Measurements from ENCODE around the gene FNDC3B.

FNDC3B gene

DNA sequence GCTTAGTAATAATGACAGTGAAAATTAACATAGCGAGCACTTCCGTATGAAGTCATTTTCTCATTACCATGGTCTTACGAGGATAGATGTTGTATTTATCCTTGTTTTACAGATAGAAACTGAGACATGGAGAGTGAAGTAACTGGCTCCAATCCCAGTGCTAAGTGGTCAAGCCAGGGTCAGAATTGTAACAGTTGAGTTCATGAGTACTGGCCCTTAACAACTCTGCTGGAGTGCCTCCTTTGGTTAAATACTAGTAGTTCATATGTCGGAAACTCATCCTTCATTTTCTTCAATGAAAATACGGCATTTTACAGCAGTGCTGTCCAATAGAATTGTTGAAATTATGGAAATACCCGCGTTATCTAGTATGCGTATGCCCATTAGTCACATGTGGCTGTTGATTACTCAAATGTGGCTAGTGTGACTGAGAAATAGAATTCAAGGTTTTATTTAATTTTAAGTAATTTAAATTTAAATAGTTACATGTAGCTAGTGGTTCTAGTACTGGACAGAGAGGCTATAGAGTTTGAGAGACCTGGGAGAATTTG is 32.5 kb downstream of the FNDC3B start:
- peak overlapping the region; percentile 84 for H3K27ac ChIP-seq
- H3K36me3 ChIP-seq: no peaks in the 10 kb centered on the region
- H3K27me3 ChIP-seq: no peaks in the 10 kb centered on the region
- H3K9me3 ChIP-seq: no peaks in the 10 kb centered on the region
- TF ChIP-seq, protein P1, sequence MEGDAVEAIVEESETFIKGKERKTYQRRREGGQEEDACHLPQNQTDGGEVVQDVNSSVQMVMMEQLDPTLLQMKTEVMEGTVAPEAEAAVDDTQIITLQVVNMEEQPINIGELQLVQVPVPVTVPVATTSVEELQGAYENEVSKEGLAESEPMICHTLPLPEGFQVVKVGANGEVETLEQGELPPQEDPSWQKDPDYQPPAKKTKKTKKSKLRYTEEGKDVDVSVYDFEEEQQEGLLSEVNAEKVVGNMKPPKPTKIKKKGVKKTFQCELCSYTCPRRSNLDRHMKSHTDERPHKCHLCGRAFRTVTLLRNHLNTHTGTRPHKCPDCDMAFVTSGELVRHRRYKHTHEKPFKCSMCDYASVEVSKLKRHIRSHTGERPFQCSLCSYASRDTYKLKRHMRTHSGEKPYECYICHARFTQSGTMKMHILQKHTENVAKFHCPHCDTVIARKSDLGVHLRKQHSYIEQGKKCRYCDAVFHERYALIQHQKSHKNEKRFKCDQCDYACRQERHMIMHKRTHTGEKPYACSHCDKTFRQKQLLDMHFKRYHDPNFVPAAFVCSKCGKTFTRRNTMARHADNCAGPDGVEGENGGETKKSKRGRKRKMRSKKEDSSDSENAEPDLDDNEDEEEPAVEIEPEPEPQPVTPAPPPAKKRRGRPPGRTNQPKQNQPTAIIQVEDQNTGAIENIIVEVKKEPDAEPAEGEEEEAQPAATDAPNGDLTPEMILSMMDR (IDR thresholded peaks at IDR 0.05): no peak
- no peak overlapping the region for H3K4me3 ChIP-seq (ENCODE audit: low read depth in 1 of 2, low read length in 1 of 2)
- H3K4me1 ChIP-seq (ENCODE audit: control insufficient read depth in 1 of 2, insufficient read depth in 1 of 2, low read depth in 1 of 2, low read length in 1 of 2): peaks cover 79 to 92% of the 10 kb centered on the region in 2 experiments

DNA sequence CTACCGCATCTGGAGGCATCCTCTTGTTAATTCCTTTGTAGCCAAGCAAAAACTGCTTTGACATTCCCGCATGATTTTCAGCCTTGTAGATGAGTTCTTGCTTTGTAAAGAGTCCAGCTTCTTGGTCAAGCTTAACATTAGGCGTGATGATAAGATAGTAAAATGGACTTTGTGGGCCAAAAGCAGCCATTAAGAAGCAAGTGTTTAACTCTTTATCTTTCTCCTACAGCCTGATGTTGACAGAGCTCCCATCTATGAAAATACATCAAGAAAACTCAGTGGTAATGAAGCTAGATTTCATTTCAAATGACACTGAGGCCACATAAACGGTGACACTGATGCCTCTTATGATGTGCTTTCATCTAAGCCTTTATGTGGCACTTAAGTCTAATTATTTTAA is 33.2 kb downstream of the FNDC3B start:
- Histone ChIP-seq H3K4me3 (ENCODE audit: low read depth in 1 of 2, low read length in 1 of 2) (no peak overlapping the region), H3K36me3 (no peaks in the 10 kb centered on the region), H3K27me3 (no peaks in the 10 kb centered on the region), H3K4me1 (ENCODE audit: control insufficient read depth in 1 of 2, insufficient read depth in 1 of 2, low read depth in 1 of 2, low read length in 1 of 2) (peaks cover 80 to 92% of the 10 kb centered on the region in 2 experiments), H3K27ac (peak overlapping the region; percentile 84), H3K9me3 (no peaks in the 10 kb centered on the region)
- TF ChIP-seq, protein P1 (IDR thresholded peaks at IDR 0.05): no peak

DNA sequence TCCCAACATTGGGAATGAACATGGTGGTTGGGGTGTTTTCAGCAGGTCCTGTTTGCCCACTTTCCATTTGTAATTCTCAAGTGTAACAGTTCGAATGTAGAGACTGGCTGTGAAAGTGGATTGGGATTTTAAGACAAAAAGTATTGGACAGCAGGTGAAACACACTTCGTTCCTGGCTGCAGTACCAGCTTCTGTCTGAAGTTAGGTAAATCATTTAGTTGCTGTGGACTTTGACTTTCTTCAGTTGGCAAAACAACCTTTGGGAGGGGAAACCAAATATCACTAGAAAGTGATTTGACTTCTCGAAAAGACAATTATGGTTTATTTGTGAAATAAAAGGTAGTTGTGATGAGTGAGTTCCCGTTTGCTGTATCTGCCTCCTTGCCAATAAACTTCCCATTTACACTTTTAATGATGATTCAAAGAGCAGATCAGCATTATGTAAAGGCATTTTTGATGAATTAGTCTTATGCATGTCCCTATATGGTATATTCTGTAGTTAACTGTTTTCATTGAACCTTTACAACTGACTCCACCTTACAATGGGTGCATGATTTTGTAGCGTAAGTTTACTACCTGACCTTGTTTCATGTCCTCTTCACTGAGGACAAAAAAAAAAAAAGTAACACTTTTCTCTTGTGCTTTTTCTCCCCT is 34.0 kb downstream of the FNDC3B start:
- H3K4me3 ChIP-seq (ENCODE audit: low read depth in 1 of 2, low read length in 1 of 2): peak overlapping the region; percentile 15 to 32
- peak overlapping the region; percentile 84 for H3K27ac ChIP-seq
- H3K4me1 ChIP-seq (ENCODE audit: control insufficient read depth in 1 of 2, insufficient read depth in 1 of 2, low read depth in 1 of 2, low read length in 1 of 2): peaks cover 83 to 94% of the 10 kb centered on the region in 2 experiments
- H3K27me3 ChIP-seq: no peaks in the 10 kb centered on the region
- no peaks in the 10 kb centered on the region for H3K36me3 ChIP-seq
- no peaks in the 10 kb centered on the region for H3K9me3 ChIP-seq
- TF ChIP-seq, protein P1 (IDR thresholded peaks at IDR 0.05): no peak

DNA sequence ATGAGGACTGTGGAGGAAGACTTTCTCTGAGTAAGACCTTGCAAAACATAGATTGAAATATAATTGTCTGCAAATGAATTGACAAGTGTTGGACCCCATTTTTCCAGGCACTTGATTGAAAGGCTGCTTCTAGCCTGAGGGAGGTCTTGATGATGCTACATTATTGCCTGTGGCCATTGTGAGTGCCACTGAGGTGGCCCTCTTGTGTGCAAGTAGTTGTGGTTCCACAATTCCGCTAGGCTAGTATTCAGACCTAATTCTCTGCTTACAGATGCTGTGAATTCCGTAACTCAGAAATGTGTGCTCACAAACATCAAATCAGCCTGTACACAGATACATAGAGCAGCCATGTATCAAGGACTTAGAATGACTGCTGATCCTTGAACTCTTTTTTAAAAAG is 34.7 kb downstream of the FNDC3B start:
- Histone ChIP-seq H3K27ac (peak overlapping the region; percentile 84), H3K4me1 (ENCODE audit: control insufficient read depth in 1 of 2, insufficient read depth in 1 of 2, low read depth in 1 of 2, low read length in 1 of 2) (peaks cover 82 to 94% of the 10 kb centered on the region in 2 experiments), H3K27me3 (no peaks in the 10 kb centered on the region), H3K4me3 (ENCODE audit: low read depth in 1 of 2, low read length in 1 of 2) (peak overlapping the region; percentile 15 to 32), H3K9me3 (no peaks in the 10 kb centered on the region), H3K36me3 (no peaks in the 10 kb centered on the region)
- TF ChIP-seq, protein P1 (IDR thresholded peaks at IDR 0.05): no peak

DNA sequence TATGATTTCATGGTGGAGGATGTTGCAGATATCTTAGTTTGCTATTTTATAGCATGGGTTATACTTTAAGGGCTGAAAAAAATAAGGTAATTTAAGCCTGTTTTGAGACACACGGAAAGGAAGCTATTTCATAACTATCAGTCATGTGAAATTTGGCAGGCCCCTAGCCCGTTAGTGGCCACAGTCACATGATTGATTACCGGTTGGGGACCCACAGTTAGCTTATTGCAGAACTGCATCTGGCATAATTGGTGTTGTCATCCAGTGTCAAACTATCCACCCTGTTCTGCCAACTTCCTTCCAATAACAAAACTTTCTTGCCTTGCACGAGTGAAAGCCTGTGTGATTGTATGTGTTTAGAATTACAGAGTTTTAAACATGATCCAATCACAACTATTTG is 35.2 kb downstream of the FNDC3B start:
- Histone ChIP-seq H3K9me3 (no peaks in the 10 kb centered on the region), H3K27me3 (no peaks in the 10 kb centered on the region), H3K27ac (peak overlapping the region; percentile 84), H3K4me3 (ENCODE audit: low read depth in 1 of 2, low read length in 1 of 2) (peak overlapping the region; percentile 15 to 32), H3K36me3 (no peaks in the 10 kb centered on the region), H3K4me1 (ENCODE audit: control insufficient read depth in 1 of 2, insufficient read depth in 1 of 2, low read depth in 1 of 2, low read length in 1 of 2) (peaks cover 79 to 95% of the 10 kb centered on the region in 2 experiments)
- TF ChIP-seq, protein P1 (IDR thresholded peaks at IDR 0.05): no peak
